DMS 273 (cell line): Measurements from ENCODE around the gene SPG11.

Source experiments
- DNase-seq: peaks from one replicate; lab custom pipeline; 2025; ENCODE audit not compliant: unreplicated experiment; lab: John Stamatoyannopoulos, UW

Gene SPG11

DNA sequence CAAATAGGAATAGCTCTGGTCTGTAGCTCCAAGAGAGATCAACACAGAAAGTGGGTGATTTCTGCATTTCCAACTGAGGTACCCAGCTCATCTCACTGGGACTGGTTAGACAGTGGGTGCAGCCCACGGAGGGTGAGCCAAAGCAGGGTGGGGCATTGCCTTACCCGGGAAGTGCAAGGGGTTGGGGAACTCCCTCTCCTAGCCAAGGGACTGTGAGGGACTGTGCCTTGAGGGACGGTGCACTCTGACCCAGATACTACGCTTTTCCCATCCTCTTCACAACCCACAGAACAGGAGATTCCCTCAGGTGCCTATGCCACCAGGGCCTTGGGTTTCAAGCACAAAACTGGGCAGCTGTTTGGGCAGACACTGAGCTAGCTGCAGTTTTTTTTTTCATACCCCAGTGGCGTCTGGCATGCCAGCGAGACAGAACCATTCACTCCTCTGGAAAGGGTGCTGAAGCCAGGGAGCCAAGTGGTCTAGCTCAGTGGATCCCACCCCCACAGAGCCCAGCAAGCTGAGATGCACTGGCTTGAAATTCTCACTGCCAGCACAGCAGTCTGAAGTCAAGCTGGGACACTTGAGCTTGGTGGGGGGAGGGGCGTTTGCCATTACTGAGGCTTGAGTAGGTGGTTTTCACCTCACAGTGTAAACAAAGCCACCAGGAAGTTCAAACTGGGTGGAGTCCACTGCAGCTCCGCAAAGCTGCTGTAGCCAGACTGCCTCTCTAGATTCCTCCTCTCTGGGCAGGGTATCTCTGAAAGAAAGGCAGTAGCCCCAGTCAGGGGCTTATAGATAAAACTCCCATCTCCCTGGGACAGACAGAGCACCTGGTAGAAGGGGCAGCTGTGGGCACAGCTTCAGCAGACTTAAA lies 19.6 kb upstream of the SPG11 start:
- DNase-seq: peak; percentile 38

DNA sequence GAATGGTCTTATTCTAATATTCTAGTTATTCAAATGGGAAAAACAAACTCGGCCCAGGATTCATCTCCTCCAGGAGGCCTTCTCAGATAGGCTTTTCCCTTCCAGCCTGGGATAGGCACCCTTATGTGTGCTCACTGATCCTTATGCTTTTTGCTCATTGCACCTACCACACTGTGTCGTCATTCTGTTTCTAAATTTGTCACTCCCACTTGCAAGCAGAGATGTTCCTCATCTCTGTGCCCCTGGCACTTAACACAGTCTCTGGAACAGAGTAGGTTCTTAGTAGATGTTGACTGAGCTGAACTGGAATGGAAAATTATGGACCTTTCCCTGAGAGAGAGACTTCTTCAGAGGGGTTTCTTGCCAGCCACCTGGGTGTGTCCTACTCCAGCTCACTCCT lies 18.7 kb upstream of the SPG11 start:
- no peak for DNase-seq

DNA sequence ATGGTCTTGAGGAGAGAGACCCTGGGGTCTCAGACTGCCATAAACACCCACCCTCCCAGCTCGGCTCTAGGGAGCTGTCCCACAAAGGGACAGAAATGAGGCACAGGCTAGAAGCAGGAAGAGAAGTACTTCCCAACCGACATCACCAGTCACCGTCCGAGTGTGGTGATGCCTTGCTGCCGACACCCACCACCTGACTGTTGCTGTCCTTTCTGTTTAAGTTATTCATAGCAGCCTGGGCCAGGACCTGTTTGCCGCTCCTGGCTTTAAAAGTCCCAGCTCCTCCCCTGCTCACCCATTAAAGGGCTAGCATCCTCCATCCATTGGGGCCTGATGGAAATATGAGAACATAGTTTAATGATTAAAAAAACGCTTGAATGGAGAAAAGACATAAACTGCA lies 13.2 kb upstream of the SPG11 start:
- DNase-seq: no peak

DNA sequence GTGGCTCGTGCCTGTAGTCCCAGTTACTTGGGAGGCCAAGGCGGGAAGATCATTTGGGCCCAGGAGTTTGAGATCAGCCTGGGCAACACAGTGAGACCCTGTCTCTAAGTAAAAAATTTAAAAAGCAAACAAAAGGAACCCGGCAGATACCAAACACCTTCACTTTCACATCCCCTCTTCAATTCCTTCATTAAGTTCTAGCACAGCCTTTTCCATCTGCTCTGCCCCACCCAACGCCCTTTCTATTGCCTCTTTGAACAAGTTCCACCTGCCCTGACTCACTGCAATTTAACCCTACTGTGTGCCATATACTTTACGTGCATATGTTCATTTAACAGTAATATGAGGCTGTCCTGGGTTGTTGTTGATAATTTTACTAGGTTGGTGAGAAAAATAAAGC lies 12.4 kb upstream of the SPG11 start:
- no peak for DNase-seq

DNA sequence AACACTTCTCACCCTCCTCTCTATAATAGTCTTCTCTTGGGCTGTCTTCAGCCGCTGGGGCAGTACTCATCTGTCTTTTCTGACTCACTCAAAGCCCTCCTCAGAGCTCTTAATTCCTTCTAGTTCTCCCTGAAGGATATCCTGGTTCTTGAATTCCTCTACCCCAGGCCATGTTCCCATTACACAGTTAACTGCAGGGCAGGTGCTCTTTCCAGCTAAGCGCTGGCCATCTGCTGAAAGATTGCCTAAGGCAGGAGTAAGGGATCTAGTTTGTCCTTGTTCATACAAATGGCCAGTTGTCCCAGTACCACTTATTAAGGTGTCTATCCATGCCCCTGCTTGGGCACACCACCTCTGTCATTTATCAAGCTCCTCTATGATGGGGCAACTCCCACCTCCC lies 10.2 kb upstream of the SPG11 start:
- DNase-seq: no peak

DNA sequence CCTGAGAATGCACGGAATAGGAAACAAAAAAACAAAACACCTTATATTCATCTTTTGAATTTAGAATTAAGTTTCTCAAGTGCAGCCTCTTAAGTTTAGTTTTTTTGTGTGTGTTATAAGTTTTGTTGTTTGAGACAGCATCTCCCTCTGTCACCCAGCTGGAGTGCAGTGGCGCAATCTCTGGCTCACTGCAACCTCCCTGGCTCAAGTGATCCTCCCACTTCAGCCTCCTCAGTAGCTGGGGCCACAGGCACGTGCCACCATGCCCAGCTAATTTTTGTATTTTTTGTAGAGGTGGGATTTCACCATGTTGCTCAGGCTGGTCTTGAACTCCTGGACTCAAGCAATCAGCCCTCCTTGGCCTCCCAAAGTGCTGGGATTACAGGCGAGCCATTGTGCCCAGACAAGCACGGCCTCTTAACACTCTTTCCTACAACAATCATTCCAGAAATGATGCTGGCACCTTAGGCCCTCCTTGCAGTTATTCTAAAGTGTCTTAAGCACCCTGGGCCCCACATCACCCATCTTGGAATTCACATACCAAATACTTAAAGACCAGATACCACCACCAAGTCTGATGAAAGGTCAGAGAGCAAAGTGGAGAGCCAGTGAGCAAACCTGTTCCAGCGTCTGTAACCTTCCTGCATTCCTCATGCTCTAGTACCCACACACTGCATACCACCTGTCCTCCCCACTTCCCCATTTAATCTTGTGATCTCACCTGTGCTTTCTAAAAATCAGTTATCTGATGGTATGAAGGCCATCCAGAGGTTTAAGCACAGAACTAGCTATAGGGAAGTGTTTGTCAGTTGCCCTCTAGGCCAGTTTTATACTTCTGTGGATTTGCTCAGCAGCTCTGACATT lies 6.9 kb upstream of the SPG11 start:
- DNase-seq: no peak

DNA sequence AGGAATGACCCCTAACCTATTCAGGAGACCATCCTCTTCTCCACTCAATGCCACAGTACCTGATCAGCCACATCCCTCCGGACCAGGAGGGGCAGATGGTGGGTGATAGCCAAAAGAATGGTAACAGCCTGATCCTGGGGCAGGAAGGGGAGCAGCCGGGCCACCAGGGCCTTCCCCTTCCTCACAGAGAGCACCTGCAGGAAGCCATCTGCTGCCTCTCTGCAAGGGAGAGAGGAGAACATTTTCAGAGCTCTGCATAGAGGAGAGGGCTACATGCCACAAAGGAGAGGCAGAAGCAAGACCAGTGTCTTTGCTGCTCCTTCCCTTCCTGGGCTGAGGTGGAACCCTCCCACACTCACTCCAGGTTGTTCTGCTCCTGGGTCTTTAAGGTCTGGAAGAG lies 5.5 kb upstream of the SPG11 start:
- no peak for DNase-seq

DNA sequence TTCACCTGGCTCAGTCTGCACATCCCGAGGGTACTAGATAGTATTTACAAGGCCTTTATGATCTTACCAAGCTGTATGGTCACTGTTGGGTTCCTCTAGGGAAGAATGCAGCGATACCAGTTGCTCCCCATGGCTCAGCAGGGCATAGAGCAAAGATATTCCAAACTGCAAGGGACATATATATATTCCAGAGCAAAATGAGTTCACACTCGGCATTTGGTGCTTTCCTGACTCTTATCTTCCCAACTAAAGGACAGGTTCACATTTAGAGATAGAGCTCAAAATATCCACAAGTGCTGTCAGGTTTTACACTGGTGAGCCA lies 3.5 kb upstream of the SPG11 start:
- DNase-seq: no peak

DNA sequence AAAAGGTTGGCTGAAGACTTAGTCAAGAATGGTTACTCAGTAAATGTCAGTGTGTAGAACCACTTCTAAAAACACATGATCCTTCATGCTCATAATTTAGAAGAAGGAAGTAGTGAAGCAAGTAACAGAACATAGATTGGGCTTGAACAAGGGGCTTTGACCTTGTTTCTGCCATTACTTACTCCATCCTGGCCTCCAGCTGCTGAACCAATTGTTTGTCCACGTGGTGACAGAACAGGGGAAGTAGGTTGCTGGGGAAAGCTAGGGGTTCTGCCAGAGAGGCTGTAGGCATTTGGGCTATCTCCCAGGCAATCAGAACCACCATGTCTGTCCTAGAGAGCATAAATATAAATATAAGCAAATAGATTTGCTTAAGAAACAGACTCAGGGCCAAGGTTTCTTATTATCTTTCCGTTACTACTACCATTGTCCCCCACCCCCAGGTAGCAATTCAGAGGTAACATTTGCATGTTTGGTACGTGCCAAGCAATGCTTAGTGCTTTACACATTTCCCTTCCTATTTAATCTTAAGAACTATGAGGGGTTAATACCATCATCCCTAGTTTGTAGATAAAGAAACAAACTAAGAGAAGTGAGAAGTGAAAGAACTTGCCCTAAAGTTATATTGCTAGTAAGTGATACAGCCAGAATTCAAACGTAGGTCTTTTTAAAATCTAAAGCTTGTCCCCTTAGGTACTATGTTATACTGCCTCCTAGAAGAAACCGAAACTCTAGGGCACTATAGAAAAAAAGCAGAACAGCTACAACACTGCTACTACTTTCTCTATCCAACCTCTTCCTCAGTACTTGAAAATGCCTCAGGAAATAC lies 3.0 kb upstream of the SPG11 start:
- DNase-seq: no peak

DNA sequence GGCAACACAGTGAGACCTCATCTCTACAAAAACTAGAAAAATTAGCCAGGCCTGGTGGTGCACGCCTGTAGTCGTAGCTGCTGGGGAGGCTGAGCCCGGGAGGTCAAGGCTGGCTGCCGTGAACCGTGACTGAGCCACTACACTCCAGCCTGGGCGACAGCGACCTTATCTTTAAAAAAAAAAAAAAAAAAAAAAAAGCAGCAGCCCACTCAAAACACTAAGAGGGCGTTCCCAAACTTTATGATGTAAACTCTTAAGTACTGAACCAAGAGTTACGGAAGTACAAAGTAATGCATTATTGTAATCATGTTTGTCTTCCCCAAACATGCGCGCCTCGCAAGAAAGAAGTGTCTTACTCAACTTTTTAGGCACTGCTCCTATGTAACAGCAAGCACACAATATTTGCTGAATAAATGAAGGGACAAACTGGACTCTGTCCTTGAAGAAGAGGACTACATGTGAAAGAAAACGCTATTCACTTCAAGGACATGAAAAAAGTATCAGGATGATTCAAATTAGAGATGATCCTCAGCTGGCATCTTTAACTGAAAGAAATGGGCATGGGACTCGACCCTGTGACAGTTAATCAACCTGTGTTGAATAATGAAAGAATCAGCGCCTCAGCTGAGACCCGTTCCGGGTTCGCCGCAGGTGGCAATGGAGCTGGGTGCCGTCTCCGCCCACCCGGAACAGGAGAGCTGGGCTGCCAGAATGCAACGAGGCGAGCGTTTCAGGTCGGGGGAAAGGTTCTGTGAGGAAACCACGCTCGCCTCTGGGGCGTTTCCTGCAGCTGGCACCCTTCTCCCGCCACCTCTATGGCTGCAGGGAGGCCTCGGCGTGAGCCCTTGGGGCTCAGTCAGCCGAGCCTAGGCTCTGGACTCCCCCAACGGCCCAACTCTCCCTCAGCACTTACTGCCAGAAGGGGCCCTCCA lies 718 bp downstream of the SPG11 start:
- DNase-seq: peak; percentile 75

DNA sequence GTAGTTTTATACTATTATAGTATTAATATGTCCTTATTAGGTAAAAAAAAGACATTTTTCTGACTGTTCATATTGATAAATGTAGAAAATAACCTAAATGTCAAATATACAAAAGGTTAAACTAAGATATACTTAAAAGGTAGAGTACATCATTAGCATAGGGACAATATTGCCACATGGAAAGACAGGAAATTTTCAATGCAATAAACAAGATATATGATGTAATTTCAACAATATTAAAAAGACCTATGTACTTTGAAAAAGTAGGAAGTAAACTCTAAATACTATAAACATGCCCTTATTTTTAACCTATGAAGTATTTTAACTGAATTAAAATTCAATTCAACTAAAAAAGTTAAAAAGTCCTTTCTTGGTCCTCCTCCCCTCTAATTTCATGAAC lies 1.9 kb downstream of the SPG11 start:
- DNase-seq: no peak

DNA sequence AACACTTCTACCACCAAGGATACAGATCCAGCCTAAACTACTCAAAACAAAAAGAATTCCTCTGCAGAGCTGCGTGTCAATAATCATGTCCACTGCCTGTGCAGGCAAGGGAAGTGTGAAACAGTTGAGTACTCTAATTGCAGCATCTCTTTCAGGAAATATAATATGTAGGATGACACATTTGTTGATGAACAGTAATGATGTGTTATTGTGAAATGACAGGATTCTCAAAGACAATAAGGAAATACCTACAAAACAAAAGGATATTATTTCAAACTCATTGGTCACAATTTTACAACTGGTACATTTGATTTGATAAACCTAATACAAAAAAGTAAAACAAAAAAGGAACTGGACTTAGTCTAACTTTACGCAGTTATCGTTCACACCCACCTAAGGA lies 4.4 kb downstream of the SPG11 start:
- no peak for DNase-seq

DNA sequence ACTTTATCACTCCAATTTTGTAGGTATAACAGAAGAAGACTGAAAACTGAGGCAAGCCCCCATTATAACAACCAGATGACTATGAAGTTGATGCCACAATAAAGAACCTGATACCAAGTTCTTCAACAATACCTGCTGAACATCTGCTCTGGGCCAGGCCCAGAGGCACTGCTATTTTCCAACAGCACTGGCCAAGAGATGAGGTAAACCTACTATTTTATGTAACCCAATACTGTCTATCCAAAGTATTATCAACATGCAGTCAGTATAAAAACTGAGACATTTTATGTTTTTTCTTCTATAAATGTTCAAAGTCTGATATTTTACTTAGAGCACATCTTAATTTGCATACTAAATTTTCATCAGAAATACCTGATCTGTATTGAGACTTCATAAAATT lies 6.1 kb downstream of the SPG11 start:
- DNase-seq: no peak

DNA sequence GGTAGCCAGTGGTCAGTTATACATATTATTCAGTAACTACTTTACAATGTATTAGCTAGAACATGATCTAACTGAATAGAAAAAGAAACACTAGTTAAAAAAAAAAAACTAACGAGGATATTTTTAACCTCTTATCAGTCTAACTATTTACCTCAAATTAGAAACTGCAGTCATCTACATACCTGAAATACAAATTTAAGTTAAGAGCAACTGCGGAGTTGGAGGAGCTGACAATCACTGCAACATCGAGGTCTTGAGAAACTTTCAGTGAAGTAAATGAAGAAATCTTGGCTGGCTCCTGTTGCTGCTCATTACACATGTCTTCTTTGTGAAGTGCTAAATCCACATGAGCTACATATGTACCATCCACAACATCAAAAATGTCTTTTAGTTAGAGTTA lies 6.5 kb downstream of the SPG11 start:
- DNase-seq: no peak

DNA sequence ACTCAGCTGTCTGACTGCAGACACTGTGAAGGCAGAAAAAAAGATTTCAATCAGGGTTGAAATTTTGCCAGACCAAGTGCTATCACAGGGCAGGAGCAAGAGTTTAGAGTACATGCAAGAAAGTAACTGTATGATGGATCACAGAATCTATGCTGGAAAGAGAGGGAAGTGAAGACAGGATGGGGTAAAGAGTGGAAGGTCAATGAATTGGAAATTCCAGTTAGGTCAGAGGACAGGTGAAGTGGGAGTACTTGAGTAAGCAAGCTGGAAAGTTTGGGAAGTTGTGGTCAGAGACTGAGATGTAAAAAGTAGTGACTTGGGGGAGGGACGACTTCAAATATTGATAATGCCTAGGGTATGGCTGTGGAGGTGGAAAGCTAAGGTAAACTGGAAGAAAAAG lies 7.2 kb downstream of the SPG11 start:
- DNase-seq: no peak

DNA sequence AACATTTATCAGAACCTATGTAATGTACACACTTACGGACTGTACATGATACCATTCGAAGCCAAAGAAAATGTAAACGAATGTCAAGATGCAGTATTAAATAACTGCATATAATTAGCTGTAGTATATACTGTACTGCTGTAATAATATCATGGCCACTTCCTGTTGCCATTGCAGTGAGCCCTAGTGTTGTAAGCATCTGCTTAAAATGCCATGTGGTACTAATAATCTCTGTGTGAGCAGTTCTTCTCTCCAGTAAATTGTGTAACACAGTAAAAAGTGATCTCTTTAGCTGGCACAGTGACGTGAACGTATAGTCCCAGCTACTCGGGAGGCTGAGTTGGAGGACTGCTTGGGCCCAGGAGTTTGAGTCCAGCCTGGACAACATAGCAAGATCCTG lies 8.6 kb downstream of the SPG11 start:
- no peak for DNase-seq

DNA sequence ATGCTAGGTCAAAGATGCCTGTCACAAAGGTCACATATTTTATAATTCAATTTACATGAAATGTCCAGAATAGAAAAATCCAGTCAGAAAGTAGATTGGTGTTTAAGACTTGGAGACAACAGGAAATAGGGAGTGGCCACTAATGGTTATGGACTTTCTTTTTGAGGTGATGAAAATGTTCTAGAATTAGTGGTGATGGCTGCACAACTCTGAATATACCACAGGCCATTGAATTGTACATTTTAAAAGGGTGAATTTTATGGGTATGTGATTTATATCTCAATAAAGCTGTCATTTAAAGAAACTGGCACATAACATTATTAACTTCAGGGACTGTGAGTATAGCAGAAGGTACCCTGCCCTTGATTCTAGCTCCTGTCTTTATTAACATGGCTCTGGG lies 15.8 kb downstream of the SPG11 start:
- no peak for DNase-seq

DNA sequence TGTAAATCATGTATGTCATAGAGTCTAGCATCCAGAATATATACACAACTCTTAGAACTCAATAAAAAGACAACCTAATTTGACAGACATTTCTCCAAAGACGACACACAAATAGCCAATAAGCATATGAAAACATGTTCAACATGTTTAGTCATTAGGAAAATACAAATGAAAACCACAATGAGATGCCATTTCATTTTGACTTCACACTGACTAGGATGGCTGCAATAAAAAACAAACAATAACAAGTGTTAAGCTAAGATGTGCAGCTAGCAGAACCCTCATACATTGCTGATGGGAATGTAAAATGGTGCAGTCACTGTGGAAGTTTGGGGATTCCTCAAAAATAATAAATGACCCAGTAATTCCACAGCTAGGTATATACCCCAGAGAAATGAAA lies 16.4 kb downstream of the SPG11 start:
- no peak for DNase-seq

DNA sequence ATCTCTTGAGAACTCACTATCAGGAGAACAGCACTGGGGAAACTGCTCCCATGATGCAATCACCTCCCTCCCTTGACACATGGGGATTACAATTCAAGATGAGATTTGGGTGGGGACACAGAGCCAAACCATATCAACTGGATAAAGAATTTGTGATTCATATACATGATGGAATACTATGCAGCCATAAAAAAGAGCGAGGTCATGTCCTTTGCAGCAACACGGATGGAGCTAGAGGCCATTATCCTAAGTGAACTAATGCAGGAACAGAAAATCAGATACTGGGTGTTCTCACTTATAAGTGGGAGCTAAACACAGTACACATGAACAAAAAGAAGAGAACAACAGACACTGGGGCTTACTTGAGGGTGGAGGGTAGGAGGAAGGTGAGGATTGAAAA lies 17.0 kb downstream of the SPG11 start:
- DNase-seq: no peak

DNA sequence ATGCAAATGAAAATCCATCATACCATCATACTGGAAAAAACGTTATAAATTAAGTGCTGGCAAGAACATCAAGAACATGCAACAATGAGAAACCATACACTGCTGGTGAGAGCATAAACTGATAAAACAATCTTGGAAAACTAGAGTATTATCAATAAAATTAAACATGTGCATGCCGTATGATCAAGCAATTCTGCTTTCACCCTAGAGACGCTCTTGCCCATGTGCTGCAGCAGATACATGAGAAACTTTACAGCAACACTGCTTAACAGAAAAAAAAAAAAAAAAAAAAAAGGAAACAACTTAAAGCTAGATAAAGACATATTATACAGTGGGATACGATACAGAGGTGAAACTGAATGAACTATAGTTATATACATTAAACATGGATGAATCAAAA lies 21.8 kb downstream of the SPG11 start:
- no peak for DNase-seq

DNA sequence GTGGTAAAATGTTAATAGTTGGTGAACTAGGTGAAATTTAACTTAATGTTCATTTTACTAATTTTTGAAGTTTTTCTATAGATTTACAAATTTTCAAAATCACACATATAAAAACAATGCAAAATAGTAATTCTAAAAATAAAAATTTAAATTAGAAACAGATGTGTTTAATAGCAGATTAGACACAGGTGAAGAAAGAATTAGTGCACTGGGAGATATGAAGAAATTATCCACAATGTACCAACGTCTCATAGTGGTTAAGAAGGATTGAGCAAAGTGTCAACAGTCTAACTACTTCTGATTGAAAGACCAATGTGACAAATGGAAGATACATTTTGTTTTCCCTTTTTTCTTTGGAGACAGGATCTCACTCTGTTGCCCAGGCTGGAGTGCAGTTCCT lies 26.5 kb downstream of the SPG11 start:
- DNase-seq: no peak
